H1 (cell line): ENCODE results near the gene PLTP.

ENCODE experiments used
- TEAD4 ChIP-seq: IDR thresholded peaks from 2 replicates; pipeline ENCODE4 v1.6.1; 2012; ENCODE audit warnings: low read depth, low read length, inconsistent platforms, mixed read lengths
- TF ChIP-seq, protein P1 (sequence below): IDR thresholded peaks from 2 replicates; pipeline ENCODE4 v1.6.1; 2012; ENCODE audit warnings: inconsistent platforms

DNA sequence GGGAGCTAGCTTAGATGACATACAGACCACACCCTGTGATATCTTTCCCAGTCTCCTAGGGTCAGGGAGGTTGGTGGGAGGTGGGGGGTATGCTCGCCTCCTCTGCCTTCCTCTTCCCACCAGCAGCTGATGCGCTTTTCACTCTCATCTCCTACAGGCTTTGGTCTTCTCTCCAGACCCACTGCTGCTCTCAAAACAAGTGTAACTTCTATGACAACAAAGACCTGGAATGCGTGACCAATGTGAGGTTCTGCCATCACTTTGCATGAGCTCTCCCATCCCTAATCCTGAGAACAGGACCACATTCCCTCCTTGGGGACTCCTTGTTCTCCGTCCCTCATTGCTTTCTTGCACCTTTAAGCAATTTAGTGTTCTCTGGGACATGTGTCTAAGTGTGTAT lies 18.1 kb downstream of the PLTP start:
- TF ChIP-seq TEAD4 = no peak
- TF ChIP-seq, protein P1, sequence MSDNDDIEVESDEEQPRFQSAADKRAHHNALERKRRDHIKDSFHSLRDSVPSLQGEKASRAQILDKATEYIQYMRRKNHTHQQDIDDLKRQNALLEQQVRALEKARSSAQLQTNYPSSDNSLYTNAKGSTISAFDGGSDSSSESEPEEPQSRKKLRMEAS = no peak
